Ishikawa (cell line): ENCODE measurements around the gene ACO2.

Source experiments
- CEBPB ChIP-seq: IDR thresholded peaks from 2 replicates; pipeline ENCODE4 v1.6.1; 2012
- CREB1 ChIP-seq: IDR thresholded peaks from 2 replicates; pipeline ENCODE4 v1.6.1; 2012; ENCODE audit warnings: low read depth
- EGR1 ChIP-seq: IDR thresholded peaks from 2 replicates; pipeline ENCODE4 v1.6.1; 2012
- EP300 ChIP-seq: IDR thresholded peaks from 2 replicates; pipeline ENCODE4 v1.6.1; 2012; ENCODE audit warnings: borderline replicate concordance
- FOXM1 ChIP-seq: IDR thresholded peaks from 2 replicates; pipeline ENCODE4 v1.6.1; 2012; ENCODE audit warnings: low read depth, borderline replicate concordance
- NFIC ChIP-seq: IDR thresholded peaks from 2 replicates; pipeline ENCODE4 v1.6.1; 2012
- RAD21 ChIP-seq: IDR thresholded peaks from 2 replicates; pipeline ENCODE4 v1.6.1; 2012; ENCODE audit warnings: low read depth
- TAF1 ChIP-seq: IDR thresholded peaks from 2 replicates; pipeline ENCODE4 v1.6.1; 2012; ENCODE audit warnings: low read depth, mild to moderate bottlenecking
- TCF12 ChIP-seq: IDR thresholded peaks from 2 replicates; pipeline ENCODE4 v1.6.1; 2012; ENCODE audit warnings: low read depth
- TEAD4 ChIP-seq: IDR thresholded peaks from 2 replicates; pipeline ENCODE4 v1.6.1; 2012
- YY1 ChIP-seq: IDR thresholded peaks from 2 replicates; pipeline ENCODE4 v1.6.1; 2012; ENCODE audit warnings: low read depth
- ZBTB7A ChIP-seq: IDR thresholded peaks from 2 replicates; pipeline ENCODE4 v1.6.1; 2012; ENCODE audit warnings: low read depth
- TF ChIP-seq, protein P1 (sequence below): IDR thresholded peaks from 2 replicates; pipeline ENCODE4 v1.6.1; 2012
- TF ChIP-seq, protein P2 (sequence below): IDR thresholded peaks from 2 replicates; pipeline ENCODE4 v1.6.1; 2012; ENCODE audit warnings: low read depth, mild to moderate bottlenecking
- TF ChIP-seq, protein P3 (sequence below): IDR thresholded peaks from 2 replicates; pipeline ENCODE4 v1.6.1; 2012

The ACO2 gene

DNA sequence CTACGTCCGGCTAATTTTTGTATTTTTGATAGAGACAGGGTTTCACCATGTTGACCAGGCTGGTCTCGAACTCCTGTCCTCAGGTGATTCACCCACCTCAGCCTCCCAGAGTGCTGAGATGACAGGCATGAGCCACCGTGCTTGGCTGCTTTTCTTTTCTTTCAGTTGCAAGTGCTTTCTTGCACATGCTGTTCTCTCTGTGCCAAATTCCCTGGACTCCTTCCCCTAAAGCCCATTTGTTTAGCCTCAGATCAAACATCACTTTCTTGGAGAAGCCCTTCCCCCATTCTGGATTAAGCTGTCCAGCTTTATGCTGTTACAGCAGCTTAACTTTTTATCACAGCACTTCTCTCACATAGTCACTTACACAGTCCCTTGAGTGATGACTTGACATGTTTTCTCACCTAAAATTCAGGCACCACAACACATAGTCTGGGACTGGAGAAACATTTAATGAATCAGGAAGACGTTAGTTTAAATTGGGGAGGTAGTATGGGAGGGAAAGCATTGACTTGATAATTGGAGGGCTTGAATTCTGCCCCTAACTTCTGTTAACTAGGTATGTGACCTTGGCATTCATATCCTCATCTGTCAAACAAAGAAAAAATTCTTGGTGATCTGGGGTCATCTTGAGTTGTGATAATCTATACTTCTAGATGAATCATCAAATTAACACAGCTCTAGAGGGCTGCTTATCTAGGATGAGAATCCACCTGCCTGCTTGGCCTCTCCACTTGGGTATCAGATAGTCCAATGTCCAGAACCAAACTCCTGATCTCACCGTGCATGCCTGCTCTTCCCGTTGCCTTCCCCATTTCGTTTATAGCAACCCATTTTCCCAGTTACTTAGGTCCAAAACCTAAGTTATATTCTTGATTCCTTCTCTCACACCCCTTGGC lies 18.4 kb downstream of the ACO2 start:
- TF ChIP-seq, protein P1, sequence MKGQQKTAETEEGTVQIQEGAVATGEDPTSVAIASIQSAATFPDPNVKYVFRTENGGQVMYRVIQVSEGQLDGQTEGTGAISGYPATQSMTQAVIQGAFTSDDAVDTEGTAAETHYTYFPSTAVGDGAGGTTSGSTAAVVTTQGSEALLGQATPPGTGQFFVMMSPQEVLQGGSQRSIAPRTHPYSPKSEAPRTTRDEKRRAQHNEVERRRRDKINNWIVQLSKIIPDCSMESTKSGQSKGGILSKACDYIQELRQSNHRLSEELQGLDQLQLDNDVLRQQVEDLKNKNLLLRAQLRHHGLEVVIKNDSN, result no peak
- no peak for TF ChIP-seq CEBPB
- no peak for TF ChIP-seq TCF12
- no peak for TF ChIP-seq NFIC
- TF ChIP-seq EP300, result no peak
- no peak for TF ChIP-seq FOXM1
- no peak for TF ChIP-seq ZBTB7A
- TF ChIP-seq, protein P2, sequence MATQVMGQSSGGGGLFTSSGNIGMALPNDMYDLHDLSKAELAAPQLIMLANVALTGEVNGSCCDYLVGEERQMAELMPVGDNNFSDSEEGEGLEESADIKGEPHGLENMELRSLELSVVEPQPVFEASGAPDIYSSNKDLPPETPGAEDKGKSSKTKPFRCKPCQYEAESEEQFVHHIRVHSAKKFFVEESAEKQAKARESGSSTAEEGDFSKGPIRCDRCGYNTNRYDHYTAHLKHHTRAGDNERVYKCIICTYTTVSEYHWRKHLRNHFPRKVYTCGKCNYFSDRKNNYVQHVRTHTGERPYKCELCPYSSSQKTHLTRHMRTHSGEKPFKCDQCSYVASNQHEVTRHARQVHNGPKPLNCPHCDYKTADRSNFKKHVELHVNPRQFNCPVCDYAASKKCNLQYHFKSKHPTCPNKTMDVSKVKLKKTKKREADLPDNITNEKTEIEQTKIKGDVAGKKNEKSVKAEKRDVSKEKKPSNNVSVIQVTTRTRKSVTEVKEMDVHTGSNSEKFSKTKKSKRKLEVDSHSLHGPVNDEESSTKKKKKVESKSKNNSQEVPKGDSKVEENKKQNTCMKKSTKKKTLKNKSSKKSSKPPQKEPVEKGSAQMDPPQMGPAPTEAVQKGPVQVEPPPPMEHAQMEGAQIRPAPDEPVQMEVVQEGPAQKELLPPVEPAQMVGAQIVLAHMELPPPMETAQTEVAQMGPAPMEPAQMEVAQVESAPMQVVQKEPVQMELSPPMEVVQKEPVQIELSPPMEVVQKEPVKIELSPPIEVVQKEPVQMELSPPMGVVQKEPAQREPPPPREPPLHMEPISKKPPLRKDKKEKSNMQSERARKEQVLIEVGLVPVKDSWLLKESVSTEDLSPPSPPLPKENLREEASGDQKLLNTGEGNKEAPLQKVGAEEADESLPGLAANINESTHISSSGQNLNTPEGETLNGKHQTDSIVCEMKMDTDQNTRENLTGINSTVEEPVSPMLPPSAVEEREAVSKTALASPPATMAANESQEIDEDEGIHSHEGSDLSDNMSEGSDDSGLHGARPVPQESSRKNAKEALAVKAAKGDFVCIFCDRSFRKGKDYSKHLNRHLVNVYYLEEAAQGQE, result no peak
- TF ChIP-seq CREB1, result no peak
- TF ChIP-seq, protein P3, sequence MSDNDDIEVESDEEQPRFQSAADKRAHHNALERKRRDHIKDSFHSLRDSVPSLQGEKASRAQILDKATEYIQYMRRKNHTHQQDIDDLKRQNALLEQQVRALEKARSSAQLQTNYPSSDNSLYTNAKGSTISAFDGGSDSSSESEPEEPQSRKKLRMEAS, result no peak
- no peak for TF ChIP-seq TAF1
- no peak for TF ChIP-seq YY1
- TF ChIP-seq RAD21, result no peak
- TF ChIP-seq TEAD4, result no peak
- no peak for TF ChIP-seq EGR1

DNA sequence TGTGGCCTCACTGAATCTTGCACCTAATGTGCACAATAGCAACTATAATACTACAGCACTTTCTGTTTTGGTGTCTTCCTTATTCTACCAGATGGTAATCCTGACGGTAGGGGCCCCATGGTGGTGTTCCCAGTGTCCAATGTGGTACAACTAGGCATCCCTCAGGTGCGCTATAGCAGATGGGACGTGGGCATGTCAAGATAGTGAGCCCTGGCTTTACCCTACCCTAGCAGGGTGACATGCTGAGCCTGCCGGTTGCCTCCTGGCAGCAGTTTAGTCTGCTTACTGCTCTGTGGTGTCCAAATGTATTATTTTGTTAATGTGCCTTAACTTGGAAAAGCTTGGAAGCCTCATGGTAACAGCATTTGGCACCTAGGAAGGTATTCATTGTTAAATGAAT lies 19.2 kb downstream of the ACO2 start:
- no peak for TF ChIP-seq CEBPB
- TF ChIP-seq, protein P2, result no peak
- no peak for TF ChIP-seq ZBTB7A
- TF ChIP-seq YY1, result no peak
- no peak for TF ChIP-seq TCF12
- TF ChIP-seq TAF1, result no peak
- TF ChIP-seq FOXM1, result no peak
- TF ChIP-seq, protein P3, result no peak
- no peak for TF ChIP-seq EP300
- no peak for TF ChIP-seq EGR1

DNA sequence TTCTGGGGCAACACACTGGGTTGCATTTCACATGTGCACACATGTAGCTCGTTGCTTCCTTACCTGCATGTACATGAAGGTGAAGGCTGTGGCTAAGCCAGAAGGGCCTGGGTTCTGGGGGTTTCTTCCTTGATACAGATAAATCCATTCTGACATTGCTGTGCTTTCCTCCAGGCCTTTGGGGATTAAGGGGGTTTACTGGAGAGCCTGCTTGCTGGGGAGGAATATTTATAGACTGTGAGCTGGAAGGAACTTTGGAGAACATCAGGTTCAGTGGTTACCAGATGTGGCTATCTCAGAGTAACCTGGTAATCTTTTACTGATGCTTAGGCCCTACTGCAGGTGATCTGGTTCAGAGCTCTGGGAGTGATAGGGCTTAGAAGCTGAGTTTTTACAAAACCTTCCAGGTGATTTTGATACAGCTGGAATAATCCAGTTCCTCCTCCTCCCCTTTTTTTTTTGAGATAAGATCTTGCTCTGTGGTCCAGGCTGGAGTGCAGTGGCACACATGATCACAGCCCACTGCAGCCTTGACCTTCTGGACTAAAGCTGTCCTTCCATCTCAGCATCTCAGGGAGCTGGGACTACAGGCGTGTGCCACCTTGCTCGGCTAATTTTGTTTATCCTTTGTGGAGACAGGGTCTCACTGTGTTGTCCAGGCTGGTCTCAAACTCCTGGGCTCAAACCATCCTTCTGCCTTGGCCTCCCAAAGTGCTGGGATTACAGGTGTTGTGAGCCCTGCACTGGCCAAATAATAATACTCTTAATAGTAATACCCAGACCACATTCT lies 19.9 kb downstream of the ACO2 start:
- no peak for TF ChIP-seq CEBPB
- TF ChIP-seq EP300, result no peak
- TF ChIP-seq, protein P1, result no peak

DNA sequence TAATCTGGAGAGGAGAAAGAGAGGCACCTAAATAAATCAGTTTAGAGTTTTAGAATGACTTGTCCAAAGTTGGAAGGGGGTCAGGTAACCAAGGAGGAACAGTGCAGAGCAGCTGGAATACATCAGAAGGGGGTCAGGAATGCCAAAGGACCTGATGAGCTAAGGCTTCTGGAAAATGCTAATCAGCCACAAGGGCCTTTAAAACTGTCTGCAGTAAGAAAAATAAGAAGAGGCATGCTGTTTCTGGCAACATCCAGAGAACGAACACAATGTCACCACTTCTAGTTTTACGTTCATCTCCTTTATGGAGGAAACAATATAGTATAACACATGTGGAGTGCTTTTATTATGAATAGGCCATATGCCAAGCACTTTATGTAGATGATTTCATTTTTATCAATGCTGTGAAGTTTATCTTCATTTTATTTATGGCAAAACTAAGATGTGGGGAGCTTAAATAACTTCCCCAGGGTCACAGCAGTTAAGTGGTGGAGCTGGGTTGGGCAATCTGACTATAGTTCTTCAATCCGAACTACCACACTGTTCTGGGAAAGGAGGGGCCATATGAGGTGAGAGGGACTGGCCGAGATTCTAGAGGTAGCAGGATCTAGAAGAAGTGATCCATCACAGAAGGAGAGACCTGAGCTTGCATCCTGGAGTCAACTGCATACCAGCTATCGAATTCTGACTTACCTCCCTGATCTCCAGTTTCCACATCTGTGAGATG lies 22.6 kb downstream of the ACO2 start:
- TF ChIP-seq ZBTB7A (no peak), NFIC (no peak), TEAD4 (no peak), FOXM1 (no peak), EGR1 (no peak), TCF12 (no peak), CREB1 (no peak), EP300 (no peak), RAD21 (no peak)
- TF ChIP-seq, protein P1, result no peak
- TF ChIP-seq, protein P2, result no peak
- TF ChIP-seq, protein P3, result no peak
